NCI-H446 treated with DMSO at 0.1 percent for 48 hours (cell line): ENCODE measurements around the gene NEO1.

ENCODE experiments used
- DNase-seq: peaks from one replicate; lab custom pipeline; 2025; lab: John Stamatoyannopoulos, UW

NEO1 gene

DNA sequence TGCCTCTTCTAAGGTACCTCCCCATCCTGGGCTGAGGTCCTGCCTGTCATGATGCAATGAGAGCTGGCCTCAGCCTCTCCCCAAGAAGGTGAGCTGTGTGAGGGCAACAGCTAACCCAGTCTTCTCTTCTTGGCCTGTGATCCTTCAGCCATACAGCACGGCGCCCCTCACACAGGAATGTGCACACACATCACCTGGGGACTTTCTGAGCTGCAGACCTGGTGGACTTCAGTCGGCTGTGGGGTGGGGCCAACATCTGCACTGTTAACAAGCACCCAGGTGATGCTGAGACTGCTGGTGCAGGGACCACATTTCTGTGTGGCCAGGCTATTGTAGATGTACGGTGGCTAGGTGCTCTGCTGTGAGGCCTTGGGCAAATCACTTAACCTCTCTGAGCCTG lies 302.0 kb downstream of the NEO1 start:
- DNase-seq: no peak
